CD4-positive, CD25-positive, alpha-beta regulatory T cell (primary cell): ENCODE results near the gene TTC31. TPM values are rescaled to one million over a fixed set of nuclear protein-coding genes. Genes with fewer than 3 reads are reported as not detected.

Experiments used
- ATAC-seq, 2 donors: fragments of 150-1000 bp; cut with Tn5 transposase; one replicate each; pipeline ENCODE4 v1.10.0; 2021; ENCODE audit warnings: low read depth in 2 of 2, moderate number of reproducible peaks in 2 of 2, moderate library complexity in 1 of 2
- DNase-seq, 3 donors: peaks; one replicate each; pipeline versions ENCODE4 v3.0.0 to v3.0.0-alpha.2; 2012 to 2022; ENCODE audit warnings: mixed read lengths in 1 of 3
- H3K27ac ChIP-seq: one replicate; pipeline ENCODE4 v1.7.0; 2013; ENCODE audit warnings: mild to moderate bottlenecking, low read length; ENCODE audit not compliant: insufficient read depth, poor library complexity, severe bottlenecking
- H3K27me3 ChIP-seq: one replicate; pipeline ENCODE4 v1.7.0; 2013; ENCODE audit warnings: low read length; ENCODE audit not compliant: control insufficient read depth, insufficient read depth
- H3K36me3 ChIP-seq: one replicate; pipeline ENCODE4 v1.7.0; 2013; ENCODE audit warnings: mild to moderate bottlenecking, low read length, moderate library complexity; ENCODE audit not compliant: control insufficient read depth, insufficient read depth
- H3K4me1 ChIP-seq: 2 replicates; pipeline ENCODE4 v1.7.0; 2013; ENCODE audit warnings: mild to moderate bottlenecking, low read length; ENCODE audit not compliant: insufficient read depth, control insufficient read depth, poor library complexity, severe bottlenecking
- H3K4me3 ChIP-seq: one replicate; pipeline ENCODE4 v1.7.0; 2013; ENCODE audit warnings: low read depth, mild to moderate bottlenecking, low read length, moderate library complexity
- H3K9me3 ChIP-seq, 2 experiments: 1 replicate in 1 of 2; 2 replicates in 1 of 2; pipeline ENCODE4 v1.7.0; 2013; ENCODE audit warnings: low read length in 2 of 2, mild to moderate bottlenecking in 1 of 2, moderate library complexity in 1 of 2; ENCODE audit not compliant: control insufficient read depth in 2 of 2
- H3K27ac Mint-ChIP-seq, 3 donors: one replicate each; pipeline ENCODE4 v1.8.0; 2020 to 2022; ENCODE audit warnings: mild to moderate bottlenecking in 3 of 3, mixed read lengths in 3 of 3, moderate library complexity in 2 of 3
- H3K27me3 Mint-ChIP-seq: one replicate; pipeline ENCODE4 v1.8.0; 2022; ENCODE audit warnings: mild to moderate bottlenecking, mixed read lengths
- H3K36me3 Mint-ChIP-seq: one replicate; pipeline ENCODE4 v1.8.0; 2020; ENCODE audit warnings: mixed read lengths
- H3K4me1 Mint-ChIP-seq, 4 donors: one replicate each; pipeline ENCODE4 v1.8.0; 2020 to 2022; ENCODE audit warnings: mixed read lengths in 4 of 4, mild to moderate bottlenecking in 1 of 4
- H3K4me3 Mint-ChIP-seq, 4 donors: one replicate each; pipeline ENCODE4 v1.8.0; 2020 to 2022; ENCODE audit warnings: mild to moderate bottlenecking in 4 of 4, mixed read lengths in 4 of 4, moderate library complexity in 3 of 4
- H3K9me3 Mint-ChIP-seq, 7 donors: one replicate each; pipeline ENCODE4 v1.8.0; 2020 to 2022; ENCODE audit warnings: mixed read lengths in 7 of 7, mild to moderate bottlenecking in 3 of 7, moderate library complexity in 2 of 7
- polyA plus RNA-seq, 4 donors: library from polyadenylated mRNA; unstranded; fragments of 300-500 nt; fragmentation: Illumina TruSeq; gene quantifications; one replicate each; pipeline ENCODE4 v1.2.3, GENCODE V29; 2021
- total RNA-seq: library from RNA; stranded (reverse); gene quantifications from one replicate; pipeline ENCODE4 v1.2.3, GENCODE V29; 2022

The TTC31 gene
- total and polyA plus RNA-seq, 5 donors from 2014 or later = 21.7 to 38.7 (median 23.4) TPM

GRCh38 chr2:74536166-74536950 lies 53.5 kb downstream of the TTC31 start:
- H3K27me3 ChIP-seq = peaks cover 19% of the 10 kb centered on the region
- H3K4me1 Mint-ChIP-seq = peaks cover 7 to 11% (median 9%) of the 10 kb centered on the region in 4 donors
- no peaks in the 10 kb centered on the region for H3K9me3 Mint-ChIP-seq
- no peak overlapping the region for H3K27ac Mint-ChIP-seq
- peaks cover 10% of the 10 kb centered on the region for H3K36me3 Mint-ChIP-seq
- no peaks in the 10 kb centered on the region for H3K9me3 ChIP-seq
- DNase-seq (no peak), ATAC-seq (no peak)
- peaks cover 5% of the 10 kb centered on the region for H3K4me1 ChIP-seq
- H3K4me3 ChIP-seq = no peak overlapping the region
- H3K4me3 Mint-ChIP-seq = no peak overlapping the region
- peaks cover 19% of the 10 kb centered on the region for H3K27me3 Mint-ChIP-seq
- H3K27ac ChIP-seq = no peak overlapping the region
- no peaks in the 10 kb centered on the region for H3K36me3 ChIP-seq

DNA sequence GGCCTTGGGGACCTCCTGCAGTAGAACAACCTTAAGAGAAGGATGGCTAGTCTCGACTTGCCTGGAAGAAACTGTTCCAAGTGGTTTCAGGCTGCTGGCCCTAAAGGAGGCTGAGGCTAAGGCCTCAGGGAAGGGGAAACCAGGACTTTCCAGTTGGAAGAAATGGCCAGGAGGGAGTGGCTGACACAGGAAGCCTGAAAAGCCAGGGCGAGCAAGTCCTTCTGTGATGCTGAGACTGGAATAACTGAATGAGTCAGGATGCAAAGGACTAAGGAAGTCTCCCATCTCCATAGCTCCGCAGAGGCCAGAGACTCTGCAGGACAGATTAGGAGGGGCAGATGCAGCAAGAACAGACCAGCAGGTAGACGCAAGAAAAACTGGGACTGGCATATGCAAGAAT lies 54.3 kb downstream of the TTC31 start:
- peaks cover 19% of the 10 kb centered on the region for H3K27me3 ChIP-seq
- H3K27ac ChIP-seq = no peak overlapping the region
- H3K4me3 Mint-ChIP-seq = no peak overlapping the region
- peaks cover 8% of the 10 kb centered on the region for H3K36me3 Mint-ChIP-seq
- H3K27ac Mint-ChIP-seq = no peak overlapping the region
- DNase-seq (no peak), ATAC-seq (no peak)
- no peaks in the 10 kb centered on the region for H3K4me1 ChIP-seq
- H3K36me3 ChIP-seq = no peaks in the 10 kb centered on the region
- no peak overlapping the region for H3K4me3 ChIP-seq
- H3K9me3 Mint-ChIP-seq = no peaks in the 10 kb centered on the region
- no peaks in the 10 kb centered on the region for H3K9me3 ChIP-seq
- H3K27me3 Mint-ChIP-seq = peaks cover 19% of the 10 kb centered on the region
- peaks cover 3 to 4% (median 3%) of the 10 kb centered on the region in 4 donors for H3K4me1 Mint-ChIP-seq

- Mint-ChIP-seq H3K4me1 (no peaks in the 10 kb centered on the region), H3K27ac (no peak overlapping the region), H3K4me3 (no peak overlapping the region), H3K36me3 (no peaks in the 10 kb centered on the region), H3K27me3 (peaks cover 26% of the 10 kb centered on the region), H3K9me3 (peaks cover 0 to 2% (median 0%) of the 10 kb centered on the region in 7 donors)
- H3K9me3 ChIP-seq = no peaks in the 10 kb centered on the region
- no peak overlapping the region for H3K4me3 ChIP-seq
- no peak overlapping the region for H3K27ac ChIP-seq
- H3K27me3 ChIP-seq = peaks cover 23% of the 10 kb centered on the region
- no peaks in the 10 kb centered on the region for H3K4me1 ChIP-seq
- DNase-seq (no peak), ATAC-seq (no peak)
- no peaks in the 10 kb centered on the region for H3K36me3 ChIP-seq
These were observed 56.0 kb downstream of the TTC31 start for GRCh38 chr2:74538881-74539339.

DNA sequence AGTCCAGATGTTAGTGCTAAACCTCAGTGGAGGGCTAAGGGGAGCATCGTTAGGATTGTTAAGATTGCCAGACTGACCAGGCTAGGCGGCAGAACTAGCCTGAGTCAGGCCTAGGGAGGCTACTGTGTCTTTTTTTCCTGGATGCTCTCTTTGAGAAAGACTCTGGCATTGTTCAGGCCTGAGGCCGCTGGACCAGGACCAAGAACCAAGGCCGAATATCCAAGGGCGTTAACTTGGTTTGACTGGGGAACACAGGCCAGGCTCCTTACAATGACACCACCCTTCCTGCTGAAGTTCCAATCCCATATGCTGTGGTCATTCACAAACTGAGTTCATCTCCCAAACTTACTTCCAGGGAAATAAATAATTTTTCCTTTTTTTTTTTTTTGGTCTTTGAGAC lies 57.4 kb downstream of the TTC31 start:
- Histone ChIP-seq H3K4me1 (no peaks in the 10 kb centered on the region), H3K4me3 (no peak overlapping the region), H3K9me3 (no peaks in the 10 kb centered on the region), H3K27ac (no peak overlapping the region), H3K36me3 (no peaks in the 10 kb centered on the region), H3K27me3 (peaks cover 28% of the 10 kb centered on the region)
- DNase-seq (no peak), ATAC-seq (no peak)
- no peaks in the 10 kb centered on the region for H3K36me3 Mint-ChIP-seq
- H3K4me1 Mint-ChIP-seq = no peaks in the 10 kb centered on the region
- H3K4me3 Mint-ChIP-seq = no peak overlapping the region
- H3K27ac Mint-ChIP-seq = no peak overlapping the region
- peaks cover 32% of the 10 kb centered on the region for H3K27me3 Mint-ChIP-seq
- H3K9me3 Mint-ChIP-seq = peaks cover 0 to 2% (median 0%) of the 10 kb centered on the region in 7 donors

GRCh38 chr2:74542978-74543377 lies 60.1 kb downstream of the TTC31 start:
- Histone ChIP-seq H3K4me3 (no peak overlapping the region), H3K27me3 (peaks cover 29% of the 10 kb centered on the region), H3K36me3 (no peaks in the 10 kb centered on the region), H3K9me3 (no peaks in the 10 kb centered on the region), H3K27ac (no peak overlapping the region), H3K4me1 (no peaks in the 10 kb centered on the region)
- Mint-ChIP-seq H3K4me1 (peaks cover 0 to 2% (median under 1%) of the 10 kb centered on the region in 4 donors), H3K36me3 (no peaks in the 10 kb centered on the region), H3K9me3 (peaks cover 0 to 2% (median 0%) of the 10 kb centered on the region in 7 donors), H3K27ac (no peak overlapping the region), H3K27me3 (peaks cover 50% of the 10 kb centered on the region), H3K4me3 (no peak overlapping the region)
- ATAC-seq (no peak), DNase-seq (no peak)

Other genes starting within 250 kb of the TTC31 start
- 12.7 TPM for gene SLC4A5, start 139.7 kb upstream of the TTC31 start, total RNA-seq
- gene SLC4A5, start 139.7 kb upstream of the TTC31 start, polyA plus RNA-seq = under 1 TPM; 0.30 to 0.93 (median 0.62) TPM
- gene DCTN1, start 102.8 kb upstream of the TTC31 start, total RNA-seq = 83.5 TPM
- 10 to 100 TPM; 42.9 to 58.9 (median 47.0) TPM for gene DCTN1, start 102.8 kb upstream of the TTC31 start, polyA plus RNA-seq
- 1.1 TPM for gene C2orf81, start 61.5 kb upstream of the TTC31 start, total RNA-seq
- 1 to 10 TPM; 1.2 to 3.9 (median 2.3) TPM for gene C2orf81, start 61.5 kb upstream of the TTC31 start, polyA plus RNA-seq
- 18.4 TPM for gene WDR54, start 61.4 kb upstream of the TTC31 start, total RNA-seq
- gene WDR54, start 61.4 kb upstream of the TTC31 start, polyA plus RNA-seq = 10 to 100 TPM; 49.4 to 84.3 (median 59.2) TPM
- 0.39 TPM for gene RTKN, start 41.1 kb upstream of the TTC31 start, total RNA-seq
- gene RTKN, start 41.1 kb upstream of the TTC31 start, polyA plus RNA-seq = under 1 TPM in 2 of 4 donors, not detected in 2; 0.34 TPM
- gene INO80B, start 28.0 kb upstream of the TTC31 start, total RNA-seq = 62.6 TPM
- gene INO80B, start 28.0 kb upstream of the TTC31 start, polyA plus RNA-seq = 1 to 10 TPM; 5.0 to 9.3 (median 5.7) TPM
- gene WBP1, start 24.6 kb upstream of the TTC31 start, total RNA-seq = 79.5 TPM
- 10 to 100 TPM; 33.5 to 46.7 (median 37.2) TPM for gene WBP1, start 24.6 kb upstream of the TTC31 start, polyA plus RNA-seq
- gene MOGS, start 17.7 kb upstream of the TTC31 start, total RNA-seq = 56.8 TPM
- 10 to 100 TPM; 31.7 to 38.0 (median 34.8) TPM for gene MOGS, start 17.7 kb upstream of the TTC31 start, polyA plus RNA-seq
- 57.2 TPM for gene MRPL53, start 10.4 kb upstream of the TTC31 start, total RNA-seq
- gene MRPL53, start 10.4 kb upstream of the TTC31 start, polyA plus RNA-seq = 100 to 1,000 TPM; 120 to 163 (median 137) TPM
- 15.8 TPM for gene CCDC142, start 83 bp upstream of the TTC31 start, total RNA-seq
- 10 to 100 TPM in 3 of 4 donors, 1 to 10 TPM in 1; 8.9 to 14.9 (median 10.4) TPM for gene CCDC142, start 83 bp upstream of the TTC31 start, polyA plus RNA-seq
- not detected for gene LBX2, start 16.5 kb downstream of the TTC31 start, total RNA-seq
- gene LBX2, start 16.5 kb downstream of the TTC31 start, polyA plus RNA-seq = under 1 TPM in 2 of 4 donors, not detected in 2; 0.16 to 0.40 TPM
- 17.0 TPM for gene PCGF1, start 24.6 kb downstream of the TTC31 start, total RNA-seq
- gene PCGF1, start 24.6 kb downstream of the TTC31 start, polyA plus RNA-seq = 10 to 100 TPM; 13.8 to 23.9 (median 15.6) TPM
- not detected for gene TLX2, start 31.4 kb downstream of the TTC31 start, total RNA-seq
- under 1 TPM in 2 of 4 donors, not detected in 2; 0.10 to 0.14 TPM for gene TLX2, start 31.4 kb downstream of the TTC31 start, polyA plus RNA-seq
- 0.15 TPM for gene DQX1, start 43.1 kb downstream of the TTC31 start, total RNA-seq
- gene DQX1, start 43.1 kb downstream of the TTC31 start, polyA plus RNA-seq = not detected
- gene AUP1, start 46.6 kb downstream of the TTC31 start, total RNA-seq = 183 TPM
- 100 to 1,000 TPM in 2 of 4 donors, 10 to 100 TPM in 2; 85.7 to 112 (median 99.7) TPM for gene AUP1, start 46.6 kb downstream of the TTC31 start, polyA plus RNA-seq
- 25.8 TPM for gene HTRA2, start 46.9 kb downstream of the TTC31 start, total RNA-seq
- gene HTRA2, start 46.9 kb downstream of the TTC31 start, polyA plus RNA-seq = 10 to 100 TPM; 26.6 to 34.1 (median 30.5) TPM
- gene LOXL3, start 70.9 kb downstream of the TTC31 start, total RNA-seq = 1.1 TPM
- gene LOXL3, start 70.9 kb downstream of the TTC31 start, polyA plus RNA-seq = under 1 TPM in 1 of 4 donors, not detected in 3; 0.09 TPM
- gene DOK1, start 71.6 kb downstream of the TTC31 start, total RNA-seq = 19.8 TPM
- gene DOK1, start 71.6 kb downstream of the TTC31 start, polyA plus RNA-seq = 10 to 100 TPM; 29.9 to 39.3 (median 33.7) TPM
- not detected for gene M1AP, start 165.2 kb downstream of the TTC31 start, total RNA-seq
- not detected for gene M1AP, start 165.2 kb downstream of the TTC31 start, polyA plus RNA-seq
- 11.1 TPM for gene SEMA4F, start 171.2 kb downstream of the TTC31 start, total RNA-seq
- gene SEMA4F, start 171.2 kb downstream of the TTC31 start, polyA plus RNA-seq = 1 to 10 TPM; 7.3 to 10.0 (median 8.5) TPM